ENCODE data around the gene DGKA.
"Not testable (repeated sequence)": the region's sequence is repeated elsewhere in the genome, so short reads cannot be mapped to it uniquely, and the experiment has no call there.

The DGKA gene

GRCh38 chr12:55999522-55999921, 68.6 kb downstream of the DGKA start:
- DNase-seq (ENCODE audit: low spot score) = not testable (repeated sequence)

DNA sequence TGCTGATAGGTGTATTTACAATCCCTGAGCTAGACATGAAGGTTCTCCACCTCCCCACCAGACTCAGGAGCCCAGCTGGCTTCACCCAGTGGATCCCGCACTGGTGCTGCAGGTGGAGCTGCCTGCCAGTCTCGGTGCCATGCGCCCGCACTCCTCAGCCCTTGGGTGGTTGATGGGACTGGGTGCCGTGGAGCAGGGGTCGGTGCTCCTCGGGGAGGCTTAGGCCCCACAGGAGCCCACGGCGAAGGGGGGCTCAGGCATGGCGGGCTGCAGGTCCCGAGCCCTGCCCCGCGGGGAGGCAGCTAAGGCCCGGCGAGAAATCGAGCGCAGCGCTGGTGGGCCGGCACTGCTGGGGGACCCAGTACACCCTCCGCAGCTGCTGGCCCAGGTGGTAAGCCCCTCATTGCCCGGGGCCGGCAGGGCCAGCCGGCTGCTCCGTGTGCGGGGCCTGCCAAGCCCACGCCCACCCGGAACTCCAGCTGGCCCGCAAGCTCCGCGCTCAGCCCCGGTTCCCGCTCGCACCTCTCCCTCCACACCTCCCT, 69.1 kb downstream of the DGKA start:
- DNase-seq (ENCODE audit: low spot score) = not testable (repeated sequence)

- no peak for DNase-seq (ENCODE audit: low spot score)
These were observed 70.6 kb downstream of the DGKA start for GRCh38 chr12:56001487-56002100.

DNA sequence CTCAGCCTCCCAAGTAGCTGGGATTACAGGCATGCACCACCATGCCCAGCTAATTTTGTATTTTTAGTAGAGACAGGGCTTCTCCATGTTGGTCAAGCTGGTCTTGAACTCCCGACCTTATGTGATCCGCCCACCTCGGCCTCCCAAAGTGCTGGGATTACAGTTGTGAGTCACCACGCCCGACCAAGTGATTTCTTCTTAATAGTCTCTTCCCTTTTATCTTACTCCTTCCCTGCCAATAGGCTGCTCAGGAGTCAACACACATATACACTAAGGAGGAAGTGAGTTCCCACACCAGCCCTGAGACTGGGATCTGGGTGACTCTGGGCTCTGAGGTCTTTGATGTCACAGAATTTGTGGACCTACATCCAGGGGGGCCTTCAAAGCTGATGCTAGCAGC, 72.4 kb downstream of the DGKA start:
- DNase-seq (ENCODE audit: low spot score) = not testable (repeated sequence)

Measured in NAMALWA (cell line).